K562 (cell line): ENCODE data around the gene TNNT2. TPM values are rescaled to one million over a fixed set of nuclear protein-coding genes. Genes with fewer than 3 reads are reported as not detected.

ENCODE experiments used
- ATAC-seq: fragments of 200-7000 bp; cut with Tn5 transposase; 3 replicates; pipeline ENCODE4 v1.9.1; 2020; ENCODE audit warnings: moderate library complexity
- BruUV-seq: library from RNA; stranded (reverse); fragments of 400-500 nt; replicated peaks from 2 replicates; lab custom pipeline; 2021; lab: Mats Ljungman, UMichigan
- CTCF ChIA-PET: fragments of 300-600 bp; formaldehyde crosslinking; extraction: SDS; loops from one replicate; lab custom pipeline; 2021; ENCODE audit warnings: low intra/inter-chr PET ratio; lab: Yijun Ruan, JAX
- POLR2A ChIA-PET: fragments of 300-600, 350-650 bp; sonication (Branson Sonifier 250); formaldehyde crosslinking; extraction: SDS; loops from one replicate; lab custom pipeline; 2021; ENCODE audit warnings: antibody characterized with exemption, inconsistent platforms; lab: Yijun Ruan, JAX
- DNase-seq, 4 experiments: peaks; one replicate each; pipeline versions ENCODE4 v3.0.0 to v3.0.0-alpha.2; 2011 to 2018; ENCODE audit warnings: low spot score in 3 of 4, mixed read lengths in 3 of 4; ENCODE audit errors: extremely low read depth in 1 of 4
- FAIRE-seq: peaks from 2 replicates; lab custom pipeline; 2011; peaks lifted over from hg19 to GRCh38; lab: Jason Lieb, UNC
- H2AFZ ChIP-seq: 2 replicates; pipeline ENCODE4 v1.6.0; 2011; ENCODE audit warnings: low read depth, low read length, control low read depth, inconsistent platforms
- H3K27ac ChIP-seq: fragments of 200-600 bp; 3 replicates; pipeline ENCODE4 v1.8.0; 2011; ENCODE audit warnings: low read depth, mild to moderate bottlenecking, control low read depth, inconsistent platforms, low read length, moderate library complexity, mixed read lengths; ENCODE audit errors: extremely low read depth
- H3K27me3 ChIP-seq, 2 experiments: fragments of 300-600 bp in 1 of 2; 2 replicates in 1 of 2; 3 replicates in 1 of 2; pipeline versions ENCODE4 v1.6.0 to v1.8.0; 2011; ENCODE audit warnings: inconsistent platforms in 2 of 2, low read length in 2 of 2, mild to moderate bottlenecking in 1 of 2, mixed read lengths in 1 of 2, moderate library complexity in 1 of 2; ENCODE audit not compliant: control insufficient read depth in 2 of 2, insufficient read depth in 2 of 2
- H3K36me3 ChIP-seq: fragments of 300-600 bp; 3 replicates; pipeline ENCODE4 v1.8.0; 2011; ENCODE audit warnings: mild to moderate bottlenecking, low read length, inconsistent platforms; ENCODE audit not compliant: control insufficient read depth, insufficient read depth
- H3K4me1 ChIP-seq, 2 experiments: fragments of 200-600 bp in 1 of 2; replicated peaks in 1 of 2; 2 replicates in 1 of 2; 3 replicates in 1 of 2; pipeline versions ENCODE4 v1.5.1 to v1.8.0; 2011; ENCODE audit warnings: inconsistent platforms in 2 of 2, low read length in 2 of 2, mild to moderate bottlenecking in 1 of 2, mixed read lengths in 1 of 2, moderate library complexity in 1 of 2; ENCODE audit not compliant: control insufficient read depth in 2 of 2, insufficient read depth in 2 of 2
- H3K4me2 ChIP-seq: 2 replicates; pipeline ENCODE4 v1.6.1; 2011; ENCODE audit warnings: low read length, control low read depth, inconsistent platforms, mixed read lengths; ENCODE audit not compliant: insufficient read depth
- H3K4me3 ChIP-seq: fragments of 200-600 bp; sonication (generic), shearing (Covaris generic); 2 replicates; pipeline ENCODE4 v1.5.1; 2016; ENCODE audit warnings: control low read depth, inconsistent platforms
- H3K79me2 ChIP-seq: fragments of 200-600 bp; 3 replicates; pipeline ENCODE4 v1.8.0; 2011; ENCODE audit warnings: low read length, inconsistent platforms; ENCODE audit not compliant: control insufficient read depth, insufficient read depth
- H3K9ac ChIP-seq, 2 experiments: 2 replicates each; pipeline versions ENCODE4 v1.6.0 to v1.6.1; 2011; ENCODE audit warnings: low read depth in 2 of 2, low read length in 2 of 2, control low read depth in 1 of 2, inconsistent platforms in 1 of 2, mild to moderate bottlenecking in 1 of 2, mixed read lengths in 1 of 2; ENCODE audit not compliant: insufficient read depth in 1 of 2
- H3K9me1 ChIP-seq: one replicate; pipeline ENCODE4 v1.6.0; 2011; ENCODE audit warnings: inconsistent platforms, mild to moderate bottlenecking, low read length, moderate library complexity; ENCODE audit not compliant: control insufficient read depth, insufficient read depth
- H3K9me3 ChIP-seq: replicated peaks from 2 replicates; pipeline ENCODE4 v1.5.1; 2011; ENCODE audit warnings: low read depth, low read length, inconsistent platforms; ENCODE audit not compliant: control insufficient read depth, insufficient read depth
- H4K20me1 ChIP-seq: replicated peaks from 2 replicates; pipeline ENCODE4 v1.6.1; 2011; ENCODE audit warnings: low read length, inconsistent platforms, mixed read lengths; ENCODE audit not compliant: control insufficient read depth, insufficient read depth
- ARNT ChIP-seq, 2 experiments: fragments of 450-650 bp; IDR thresholded peaks; 2 replicates each; pipeline ENCODE4 v1.6.1; 2016; ENCODE audit warnings: mild to moderate bottlenecking in 1 of 2
- E2F3 ChIP-seq: fragments of 250-450 bp; sonication (Bioruptor Pico); IDR thresholded peaks from 2 replicates; pipeline ENCODE4 v1.4.0; 2020; ENCODE audit warnings: mild to moderate bottlenecking
- ETV1 ChIP-seq: fragments of 450-650 bp; conservative IDR thresholded peaks from 2 replicates; pipeline ENCODE4 v1.6.1; 2016; ENCODE audit warnings: missing genetic modification characterization, control low read depth, low read depth, missing compliant biosample characterization
- GATA2 ChIP-seq: sonication (generic); formaldehyde crosslinking; IDR thresholded peaks from 2 replicates; pipeline ENCODE4 v1.4.0; 2020; ENCODE audit warnings: mild to moderate bottlenecking, missing genetic modification reagents
- GTF2A2 ChIP-seq: IDR thresholded peaks from 2 replicates; pipeline ENCODE4 v1.6.1; 2016; ENCODE audit warnings: mild to moderate bottlenecking, missing genetic modification characterization, missing compliant biosample characterization
- GTF3C2 ChIP-seq: IDR thresholded peaks from 3 replicates; pipeline ENCODE4 v1.6.1; 2011; ENCODE audit warnings: borderline replicate concordance, mild to moderate bottlenecking, moderate library complexity; ENCODE audit not compliant: insufficient read length; ENCODE audit errors: extremely low read depth
- LARP7 ChIP-seq: fragments of 450-650 bp; IDR thresholded peaks from 2 replicates; pipeline ENCODE4 v1.6.1; 2016
- MITF ChIP-seq: IDR thresholded peaks from 2 replicates; pipeline ENCODE4 v1.6.1; 2014; ENCODE audit warnings: antibody characterized with exemption
- NELFE ChIP-seq: IDR thresholded peaks from 2 replicates; pipeline ENCODE4 v1.6.1; 2011; ENCODE audit warnings: mild to moderate bottlenecking; ENCODE audit not compliant: insufficient read depth, insufficient read length
- PML ChIP-seq: IDR thresholded peaks from 2 replicates; pipeline ENCODE4 v1.6.1; 2012; ENCODE audit warnings: low read length, inconsistent platforms
- SLC30A9 ChIP-seq: fragments of 250-450 bp; sonication (Bioruptor Pico); IDR thresholded peaks from 2 replicates; pipeline ENCODE4 v1.8.0; 2022; ENCODE audit warnings: mild to moderate bottlenecking, moderate library complexity
- SMARCB1 ChIP-seq: IDR thresholded peaks from 2 replicates; pipeline ENCODE4 v1.6.1; 2011; ENCODE audit warnings: improper control_type of control experiment, low read depth; ENCODE audit not compliant: insufficient read length
- ZC3H4 ChIP-seq: sonication (generic); formaldehyde crosslinking; IDR thresholded peaks from 2 replicates; pipeline ENCODE4 v1.9.0; 2021; ENCODE audit warnings: missing genetic modification reagents, borderline replicate concordance
- ZNF143 ChIP-seq: sonication (generic); formaldehyde crosslinking; IDR thresholded peaks from 2 replicates; pipeline ENCODE4 v1.9.0; 2022; ENCODE audit warnings: mild to moderate bottlenecking, missing genetic modification reagents
- ZNF239 ChIP-seq: fragments of 250-450 bp; sonication (Bioruptor Pico); IDR thresholded peaks from 2 replicates; pipeline ENCODE4 v1.4.0; 2020; ENCODE audit warnings: mild to moderate bottlenecking
- ZNF263 ChIP-seq: sonication (generic); formaldehyde crosslinking; IDR thresholded peaks from 2 replicates; pipeline ENCODE4 v1.8.0; 2022; ENCODE audit warnings: mild to moderate bottlenecking, missing genetic modification reagents, borderline replicate concordance
- ZNF75A ChIP-seq: fragments of 450-650 bp; formaldehyde crosslinking; IDR thresholded peaks from 2 replicates; pipeline ENCODE4 v1.4.0; 2020; ENCODE audit warnings: mild to moderate bottlenecking
- WGBS: fragments of 100-300 bp; shearing (Covaris generic); methylation state at CpG from one replicate; pipeline ENCODE4 v1.1.6; 2016; ENCODE audit warnings: low coverage, mixed read lengths; ENCODE audit not compliant: insufficient coverage; ENCODE audit errors: missing lambda C conversion rate; 5-methylcytosine and 5-hydroxymethylcytosine counted together
- in situ Hi-C: fragments of 300-500 bp; cut with MboI; formaldehyde crosslinking; loops from 4 replicates; pipeline ENCODE4 v1.15.0; 2018; ENCODE audit warnings: inconsistent platforms, mixed read lengths
- intact Hi-C: fragments of 100-400 bp; cut with micrococcal nuclease; formaldehyde crosslinking; loops from 2 replicates; pipeline ENCODE4 v1.14.2; 2022
- polyA plus RNA-seq, 8 experiments: library from polyadenylated mRNA; depleted of rRNA in 4 of 8; stranded (reverse) in 5 of 8; unstranded in 3 of 8; fragments of >200 nt; fragmentation: Nextera tagmentation in 2 of 8; fragmentation: Illumina TruSeq in 1 of 8; extraction: Ambion mirVana in 2 of 8; extraction: Trizol in 1 of 8; gene quantifications; 2 replicates each; pipeline versions ENCODE4 v1.2.1 to v1.2.3, GENCODE V29; 2011 to 2014; ENCODE audit warnings: inconsistent platforms in 1 of 8, missing spikeins in 1 of 8
- total RNA-seq, 7 experiments: library from RNA; depleted of rRNA in 6 of 7; stranded (reverse); fragments of >200 nt in 6 of 7; fragmentation: Illumina TruSeq in 2 of 7; extraction: Trizol in 2 of 7; gene quantifications; 2 replicates each; pipeline versions ENCODE4 v1.2.1 to v1.2.3, GENCODE V29; 2011 to 2021; ENCODE audit warnings: low replicate concordance in 1 of 7

TNNT2 gene
- total and polyA plus RNA-seq, 9 of the 15 experiments (the other 6 are each of a cell fraction or from before 2014, with no cell fraction given): not detected

GRCh38 chr1:201322653-201323510, 54.6 kb downstream of the TNNT2 start (continued):
- TF ChIP-seq ZNF143 (CRISPR knock-in tag) (no peak), LARP7 (no peak), ZNF75A (CRISPR knock-in tag) (no peak), MITF (no peak), SLC30A9 (CRISPR knock-in tag) (no peak), ETV1 (tag) (no peak)
- TF ChIP-seq, all 486 proteins: peak for 0

- no peak overlapping the region for H2AFZ ChIP-seq
- H3K27ac ChIP-seq: no peak overlapping the region
- ATAC-seq (no peak), FAIRE-seq (no peak), DNase-seq (no peak)
- H3K79me2 ChIP-seq: no peaks in the 10 kb centered on the region
- WGBS: 2% methylated on average over 15 of the region's 15 CpGs
- H3K36me3 ChIP-seq: no peaks in the 10 kb centered on the region
- H4K20me1 ChIP-seq: peaks cover 9% of the 10 kb centered on the region; the same call in 1 of the 2 replicates
- no TSS peak for BruUV-seq
- no peak overlapping the region for H3K4me2 ChIP-seq
- no peaks in the 10 kb centered on the region for H3K9me3 ChIP-seq
- POLR2A ChIA-PET: interaction anchor here (0.6 kb wide), 1 partner anchor 8 kb away, joined by 3 read pairs; no protein-coding TSS in a partner anchor
- no peak overlapping the region for H3K4me3 ChIP-seq
- CTCF ChIA-PET: no interaction called here
- no peaks in the 10 kb centered on the region for H3K9me1 ChIP-seq
- 0 out of 5 replicates have a peak, but pooled peaks cover 0 to 2% of the 10 kb centered on the region in 2 experiments for H3K4me1 ChIP-seq
- H3K27me3 ChIP-seq: peaks cover 29 to 90% of the 10 kb centered on the region in 2 experiments; a peak in 4 of 5 replicates
- intact Hi-C loops: no loop called here
- in situ Hi-C loops: no loop called here
- no peak overlapping the region for H3K9ac ChIP-seq
- TF ChIP-seq ZNF263 (CRISPR knock-in tag): no peak
- TF ChIP-seq ZC3H4 (CRISPR knock-in tag): no peak
- TF ChIP-seq E2F3 (CRISPR knock-in tag): no peak
- no peak for TF ChIP-seq ARNT (IDR thresholded peaks at IDR 0.05)
- no peak for TF ChIP-seq SMARCB1
- TF ChIP-seq GTF2A2 (tag): no peak
- no peak for TF ChIP-seq SLC30A9 (CRISPR knock-in tag)
- no peak for TF ChIP-seq ZNF239 (CRISPR knock-in tag)
- no peak for TF ChIP-seq GTF3C2
- TF ChIP-seq GATA2 (CRISPR knock-in tag): no peak
- TF ChIP-seq PML: no peak
- no peak for TF ChIP-seq NELFE
These were observed 55.6 kb downstream of the TNNT2 start for GRCh38 chr1:201321826-201322390.
